Osteocyte (in vitro differentiated cells): ENCODE measurements around the gene FAM89A. TPM values are rescaled to one million over a fixed set of nuclear protein-coding genes. Genes with fewer than 3 reads are reported as not detected.
A peak's percentile ranks its signal among the peaks of the same experiment; 100 is the strongest.

ENCODE experiments used
- DNase-seq: peaks from one replicate; pipeline ENCODE4 v3.0.0; 2021; ENCODE audit warnings: mixed read lengths; ENCODE audit not compliant: unreplicated experiment; ENCODE audit errors: extremely low spot score
- H3K27ac Mint-ChIP-seq: one replicate; pipeline ENCODE4 v1.8.0; 2021; ENCODE audit warnings: mild to moderate bottlenecking, mixed read lengths; ENCODE audit not compliant: unreplicated experiment
- H3K27me3 Mint-ChIP-seq: one replicate; pipeline ENCODE4 v1.8.0; 2021; ENCODE audit warnings: mixed read lengths; ENCODE audit not compliant: unreplicated experiment
- H3K36me3 Mint-ChIP-seq: one replicate; pipeline ENCODE4 v1.8.0; 2021; ENCODE audit warnings: mixed read lengths; ENCODE audit not compliant: unreplicated experiment
- H3K4me1 Mint-ChIP-seq: one replicate; pipeline ENCODE4 v1.8.0; 2021; ENCODE audit warnings: mixed read lengths; ENCODE audit not compliant: unreplicated experiment
- H3K4me3 Mint-ChIP-seq: one replicate; pipeline ENCODE4 v1.8.0; 2021; ENCODE audit warnings: mild to moderate bottlenecking, moderate library complexity, mixed read lengths; ENCODE audit not compliant: unreplicated experiment
- H3K9me3 Mint-ChIP-seq: one replicate; pipeline ENCODE4 v1.8.0; 2021; ENCODE audit warnings: mixed read lengths; ENCODE audit not compliant: unreplicated experiment
- CTCF ChIP-seq: fragments of 200-600 bp; sonication (generic); IDR thresholded peaks from 2 replicates; pipeline ENCODE4 v1.5.0; 2021; ENCODE audit warnings: antibody characterized with exemption, mild to moderate bottlenecking, moderate library complexity
- total RNA-seq: library from RNA; stranded (reverse); gene quantifications from 2 replicates; pipeline ENCODE4 v1.2.1, GENCODE V29; 2021

FAM89A gene
- total RNA-seq, 1 donor from 2014 or later: 14.8 TPM

DNA sequence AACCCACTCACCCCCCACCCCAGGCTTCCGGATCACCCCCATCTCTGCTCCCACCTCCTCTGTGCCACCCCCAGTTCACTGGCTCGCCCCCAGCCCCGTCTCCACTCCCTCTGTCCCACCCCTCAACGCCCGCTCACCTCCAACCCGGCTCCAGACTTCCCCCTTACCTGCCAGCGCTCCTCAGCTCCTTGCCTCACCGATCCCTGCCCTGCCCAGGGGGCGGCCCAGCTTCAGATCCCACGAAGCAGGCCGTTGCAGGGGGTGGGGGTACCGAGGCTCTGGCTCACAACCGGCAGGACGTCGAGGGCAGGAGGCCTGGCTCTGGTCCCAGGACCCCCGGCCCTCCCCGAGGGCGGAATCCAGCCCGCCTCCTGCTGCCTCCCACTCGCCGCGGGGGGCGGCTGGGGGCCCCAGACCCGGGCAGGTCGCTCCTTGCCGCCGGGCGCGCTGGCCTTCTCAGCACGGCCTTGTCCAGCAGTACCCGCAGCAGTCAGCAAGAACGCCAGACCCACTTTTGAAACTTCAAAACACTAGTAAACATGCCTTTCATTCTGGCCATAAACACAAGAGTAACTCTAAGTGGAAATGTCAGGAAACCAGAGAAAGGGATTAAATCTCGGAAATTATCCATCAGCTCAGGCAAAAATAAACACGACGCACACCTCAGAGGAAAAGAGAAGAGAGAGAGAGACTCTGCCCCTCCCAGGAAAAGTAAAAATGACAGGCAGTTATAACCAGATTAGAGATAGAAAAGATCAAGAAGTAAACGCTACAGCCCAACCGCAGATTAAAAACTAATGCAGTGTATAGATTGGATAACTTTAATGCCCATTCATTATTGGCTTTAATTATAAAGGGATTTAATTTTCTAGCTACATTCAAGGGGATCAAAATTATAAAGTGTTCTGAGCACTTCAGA lies 1.0 kb upstream of the FAM89A start:
- Mint-ChIP-seq H3K27me3 (peaks cover 12% of the 10 kb centered on the region), H3K9me3 (peaks cover 3% of the 10 kb centered on the region), H3K27ac (peak overlapping the region; percentile 3), H3K36me3 (peaks cover 3% of the 10 kb centered on the region), H3K4me3 (peak overlapping the region; percentile 56), H3K4me1 (peaks cover 21% of the 10 kb centered on the region)
- no peak for TF ChIP-seq CTCF
- no peak for DNase-seq

- TF ChIP-seq CTCF: no peak
- H3K9me3 Mint-ChIP-seq: no peaks in the 10 kb centered on the region
- H3K4me3 Mint-ChIP-seq: peak overlapping the region; percentile 73
- H3K4me1 Mint-ChIP-seq: peaks cover 21% of the 10 kb centered on the region
- peaks cover 1% of the 10 kb centered on the region for H3K36me3 Mint-ChIP-seq
- H3K27me3 Mint-ChIP-seq: no peaks in the 10 kb centered on the region
- H3K27ac Mint-ChIP-seq: no peak overlapping the region
- DNase-seq: peak; percentile 85
These were observed 664 bp downstream of the FAM89A start for GRCh38 chr1:231039161-231040018.

DNA sequence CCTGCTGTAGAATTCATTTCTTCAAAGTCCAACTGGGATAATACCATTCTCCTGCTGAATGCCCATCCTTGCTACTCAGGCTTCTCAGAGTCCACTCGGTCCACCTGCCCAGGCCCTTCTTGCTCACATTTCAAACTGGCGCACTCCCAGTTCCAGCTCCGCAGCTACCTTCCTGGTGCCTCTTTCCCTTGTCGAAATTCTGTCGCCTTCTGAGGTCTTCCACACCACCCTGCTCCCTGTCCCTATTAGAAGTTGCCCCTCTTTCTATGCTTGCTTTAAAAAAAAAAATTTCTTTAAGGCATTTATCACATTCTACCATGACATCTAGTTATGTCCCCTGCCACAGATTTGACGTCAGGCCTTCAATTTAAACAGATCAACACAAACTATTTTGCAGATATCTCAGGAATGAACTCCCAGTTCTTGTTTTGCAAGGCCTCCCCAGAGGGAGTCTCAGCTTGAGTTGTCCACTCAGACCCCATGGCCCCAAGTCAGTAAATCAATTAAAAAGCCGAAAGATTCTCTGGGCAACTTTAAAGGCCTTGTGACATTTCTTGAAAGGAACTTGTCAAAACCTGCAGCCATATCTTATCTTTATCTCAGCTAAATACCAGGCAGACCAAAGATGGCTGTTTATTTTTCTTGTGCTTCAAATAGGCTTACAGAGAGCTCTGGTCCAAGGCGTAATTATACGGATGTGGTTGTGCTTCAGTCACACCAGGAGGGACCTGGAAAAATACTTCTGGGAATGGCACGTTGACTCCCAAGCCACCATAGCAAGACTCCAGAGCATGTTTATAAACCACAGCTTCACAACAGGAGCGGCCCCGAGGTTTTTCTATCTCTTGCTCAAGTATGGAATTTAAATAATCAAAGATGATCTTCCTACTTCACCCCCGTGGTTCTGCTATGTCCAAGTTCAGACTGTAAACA lies 2.2 kb downstream of the FAM89A start:
- no peak for DNase-seq
- Mint-ChIP-seq H3K27ac (no peak overlapping the region), H3K9me3 (no peaks in the 10 kb centered on the region)

DNA sequence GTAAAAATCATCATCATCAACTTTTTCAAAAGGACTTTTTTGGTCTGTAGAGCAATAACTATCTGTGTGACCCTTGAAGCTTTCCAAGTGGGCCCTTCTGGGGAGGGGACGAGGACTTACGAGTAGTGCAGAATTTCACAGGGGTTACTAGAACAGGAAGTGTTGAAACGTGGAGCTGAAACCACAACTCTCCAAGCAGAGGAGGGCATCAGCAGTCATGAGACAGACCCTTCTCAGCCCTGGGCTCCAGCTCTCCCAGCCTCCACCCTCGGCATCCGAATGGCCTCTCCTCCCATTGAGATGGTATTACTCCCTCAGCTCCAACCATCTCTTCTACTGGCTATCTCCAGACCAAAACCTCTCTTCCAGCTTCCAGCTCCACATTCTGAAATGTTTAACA lies 3.6 kb downstream of the FAM89A start:
- Mint-ChIP-seq H3K27me3 (no peaks in the 10 kb centered on the region), H3K27ac (no peak overlapping the region), H3K4me3 (no peak overlapping the region), H3K36me3 (peaks cover 3% of the 10 kb centered on the region), H3K9me3 (no peaks in the 10 kb centered on the region), H3K4me1 (peaks cover 21% of the 10 kb centered on the region)
- no peak for DNase-seq
- no peak for TF ChIP-seq CTCF

More for the DNA sequence above, 2.2 kb downstream of the FAM89A start:
- Mint-ChIP-seq H3K4me3 (peak overlapping the region; percentile 10), H3K4me1 (peaks cover 22% of the 10 kb centered on the region), H3K27me3 (no peaks in the 10 kb centered on the region), H3K36me3 (peaks cover 3% of the 10 kb centered on the region)
- no peak for TF ChIP-seq CTCF
